HFF-Myc (cell line): Measurements from ENCODE around the gene TNNI3K.

Source experiments
- DNase-seq: peaks from one replicate; pipeline ENCODE4 v3.0.0-alpha.2; 2011; ENCODE audit warnings: low read depth; ENCODE audit errors: extremely low read depth
- H3K4me3 ChIP-seq: replicated peaks from 2 replicates; pipeline ENCODE4 v1.5.1; 2011; ENCODE audit warnings: low read depth, mild to moderate bottlenecking, control low read depth, low read length
- CTCF ChIP-seq: IDR thresholded peaks from 2 replicates; pipeline ENCODE4 v1.5.1; 2012; ENCODE audit warnings: mild to moderate bottlenecking, low read depth, low read length, control low read depth; ENCODE audit errors: missing control alignments

The TNNI3K gene

GRCh38 chr1:74578101-74578500 is 342.9 kb downstream of the TNNI3K start:
- H3K4me3 ChIP-seq, result no peak overlapping the region
- TF ChIP-seq CTCF, result no peak
- DNase-seq, result no peak

GRCh38 chr1:74579425-74579824 is 344.2 kb downstream of the TNNI3K start:
- H3K4me3 ChIP-seq, result no peak overlapping the region
- no peak for TF ChIP-seq CTCF
- no peak for DNase-seq

- no peak for TF ChIP-seq CTCF
- DNase-seq, result no peak
- no peak overlapping the region for H3K4me3 ChIP-seq
These were observed 348.2 kb downstream of the TNNI3K start for GRCh38 chr1:74583397-74583796.

- H3K4me3 ChIP-seq, result no peak overlapping the region
- DNase-seq, result no peak
- TF ChIP-seq CTCF, result no peak
These were observed 349.0 kb downstream of the TNNI3K start for GRCh38 chr1:74584185-74584584.

- TF ChIP-seq CTCF, result no peak
- no peak overlapping the region for H3K4me3 ChIP-seq
- no peak for DNase-seq
These were observed 351.2 kb downstream of the TNNI3K start for GRCh38 chr1:74586253-74586897.

- H3K4me3 ChIP-seq, result no peak overlapping the region
- no peak for TF ChIP-seq CTCF
- DNase-seq, result no peak
These were observed 352.7 kb downstream of the TNNI3K start for GRCh38 chr1:74587888-74588287.

GRCh38 chr1:74590288-74590687 is 355.1 kb downstream of the TNNI3K start:
- TF ChIP-seq CTCF, result no peak
- DNase-seq, result no peak
- no peak overlapping the region for H3K4me3 ChIP-seq
